Ascending aorta (tissue), 2 donors: Measurements from ENCODE around the gene RARA. TPM values are rescaled to one million over a fixed set of nuclear protein-coding genes. Genes with fewer than 3 reads are reported as not detected.
"Not testable (repeated sequence)": the region's sequence is repeated elsewhere in the genome, so short reads cannot be mapped to it uniquely, and the experiment has no call there.

Experiments used
- DNase-seq, 2 donors: peaks; one replicate each; pipeline ENCODE4 v3.0.0-alpha.2; 2019; ENCODE audit warnings: low spot score in 2 of 2
- H3K27ac ChIP-seq, 2 donors: fragments of 200-600 bp; sonication (generic); one replicate each; pipeline ENCODE4 v1.5.1; 2016 to 2017; ENCODE audit warnings: mild to moderate bottlenecking in 1 of 2
- H3K27me3 ChIP-seq: fragments of 200-600 bp; sonication (generic); one replicate; pipeline ENCODE4 v1.5.1; 2017
- H3K36me3 ChIP-seq, 2 donors: fragments of 200-600 bp; sonication (generic); one replicate each; pipeline ENCODE4 v1.5.1; 2016
- H3K4me1 ChIP-seq, 2 donors: fragments of 200-600 bp; sonication (generic); one replicate each; pipeline ENCODE4 v1.5.1; 2016 to 2017; ENCODE audit warnings: mild to moderate bottlenecking in 1 of 2
- H3K4me3 ChIP-seq, 2 donors: fragments of 200-600 bp; sonication (generic); one replicate each; pipeline ENCODE4 v1.5.1; 2016 to 2017; ENCODE audit warnings: mild to moderate bottlenecking in 1 of 2
- H3K9me3 ChIP-seq, 2 donors: fragments of 200-600 bp; sonication (generic); one replicate each; pipeline ENCODE4 v1.5.1; 2016
- intact Hi-C: fragments of 100-400 bp; cut with DNase I; formaldehyde crosslinking; loops from one replicate; pipeline ENCODE4 v1.15.1; 2023
- total RNA-seq: library from RNA; depleted of rRNA; stranded (reverse); fragments of >200 nt; gene quantifications from one replicate; pipeline ENCODE4 v1.1.0, GENCODE V29; 2016
- TF ChIP-seq, protein P1 (sequence below), 3 experiments: fragments of 200-600 bp in 2 of 3; fragments of 450-650 bp in 1 of 3; sonication (generic) in 2 of 3; IDR thresholded peaks; one replicate each; pipeline ENCODE4 v1.5.1; 2016 to 2019; ENCODE audit warnings: antibody characterized with exemption in 3 of 3, mild to moderate bottlenecking in 1 of 3, moderate library complexity in 1 of 3

The RARA gene
- total RNA-seq, 1 donor from 2014 or later, result 77.3 TPM

DNA sequence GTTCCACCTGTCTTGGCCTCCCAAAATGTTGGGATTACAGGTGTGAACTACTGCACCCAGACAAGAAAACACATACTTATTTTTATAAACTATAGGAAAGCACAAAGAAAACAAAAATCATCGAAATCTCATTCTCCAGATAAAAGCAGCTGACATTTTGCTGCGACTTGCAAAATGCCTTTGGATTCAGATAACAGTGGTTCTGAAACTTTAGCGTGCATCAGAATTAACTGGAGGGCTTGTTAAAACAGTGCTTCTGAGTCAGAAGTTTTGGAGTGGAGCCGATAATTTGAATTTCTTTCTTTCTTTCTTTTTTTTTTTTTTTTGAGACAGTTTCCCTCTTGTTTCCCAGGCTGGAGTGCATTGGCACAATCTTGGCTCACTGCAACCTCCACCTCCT, 73.3 kb downstream of the RARA start:
- Histone ChIP-seq H3K27me3 (no peaks in the 10 kb centered on the region), H3K27ac (no peak overlapping the region), H3K4me1 (no peaks in the 10 kb centered on the region), H3K36me3 (no peaks in the 10 kb centered on the region), H3K9me3 (no peaks in the 10 kb centered on the region), H3K4me3 (no peak overlapping the region)
- no peak for DNase-seq
- TF ChIP-seq, protein P1, sequence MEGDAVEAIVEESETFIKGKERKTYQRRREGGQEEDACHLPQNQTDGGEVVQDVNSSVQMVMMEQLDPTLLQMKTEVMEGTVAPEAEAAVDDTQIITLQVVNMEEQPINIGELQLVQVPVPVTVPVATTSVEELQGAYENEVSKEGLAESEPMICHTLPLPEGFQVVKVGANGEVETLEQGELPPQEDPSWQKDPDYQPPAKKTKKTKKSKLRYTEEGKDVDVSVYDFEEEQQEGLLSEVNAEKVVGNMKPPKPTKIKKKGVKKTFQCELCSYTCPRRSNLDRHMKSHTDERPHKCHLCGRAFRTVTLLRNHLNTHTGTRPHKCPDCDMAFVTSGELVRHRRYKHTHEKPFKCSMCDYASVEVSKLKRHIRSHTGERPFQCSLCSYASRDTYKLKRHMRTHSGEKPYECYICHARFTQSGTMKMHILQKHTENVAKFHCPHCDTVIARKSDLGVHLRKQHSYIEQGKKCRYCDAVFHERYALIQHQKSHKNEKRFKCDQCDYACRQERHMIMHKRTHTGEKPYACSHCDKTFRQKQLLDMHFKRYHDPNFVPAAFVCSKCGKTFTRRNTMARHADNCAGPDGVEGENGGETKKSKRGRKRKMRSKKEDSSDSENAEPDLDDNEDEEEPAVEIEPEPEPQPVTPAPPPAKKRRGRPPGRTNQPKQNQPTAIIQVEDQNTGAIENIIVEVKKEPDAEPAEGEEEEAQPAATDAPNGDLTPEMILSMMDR (IDR thresholded peaks at IDR 0.05), result no peak
- intact Hi-C loops, result no loop called here

DNA sequence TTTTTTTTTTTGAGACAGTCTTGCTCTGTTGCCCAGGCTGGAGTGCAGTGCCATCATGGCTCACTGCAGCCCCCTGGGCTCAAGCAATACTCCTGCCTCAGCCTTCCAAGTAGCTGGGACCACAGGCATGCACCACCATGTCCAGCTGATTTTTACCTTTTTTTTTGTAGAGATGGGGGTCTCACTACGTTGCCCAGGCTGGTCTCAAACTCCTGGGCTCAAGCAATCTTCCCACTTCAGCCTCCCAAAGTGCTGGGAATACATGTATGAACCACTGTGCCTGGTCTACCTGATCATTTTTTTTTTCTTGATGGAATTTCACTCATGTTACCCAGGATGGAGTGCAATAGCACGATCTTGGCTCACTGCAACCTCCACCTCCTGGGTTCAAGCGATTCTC, 77.6 kb downstream of the RARA start:
- intact Hi-C loops, H3K27me3 ChIP-seq, H3K36me3 ChIP-seq, H3K4me1 ChIP-seq, H3K27ac ChIP-seq, DNase-seq, H3K4me3 ChIP-seq, H3K9me3 ChIP-seq: not testable (repeated sequence)

DNA sequence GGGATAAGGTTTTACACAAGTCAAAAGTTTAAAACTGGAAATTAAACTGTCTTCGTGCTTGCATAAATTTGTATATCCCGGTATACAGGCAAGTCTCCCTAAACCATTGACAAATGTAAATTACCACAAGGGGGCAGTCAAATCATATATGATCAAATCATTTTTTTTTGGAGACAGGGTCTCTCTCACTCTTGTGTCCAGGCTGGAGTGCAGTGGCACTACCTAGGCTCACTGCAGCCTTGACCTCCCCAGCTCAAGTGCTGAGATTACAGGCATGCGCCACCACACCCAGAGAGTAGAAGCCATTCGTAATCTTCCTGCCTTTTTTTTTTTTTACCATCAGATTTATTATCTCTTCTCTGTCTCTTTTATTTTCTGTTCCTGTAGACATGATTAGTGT, 90.2 kb downstream of the RARA start:
- Histone ChIP-seq H3K27me3 (no peaks in the 10 kb centered on the region), H3K27ac (no peak overlapping the region), H3K4me3 (no peak overlapping the region), H3K9me3 (no peaks in the 10 kb centered on the region), H3K36me3 (no peaks in the 10 kb centered on the region), H3K4me1 (no peaks in the 10 kb centered on the region)
- TF ChIP-seq, protein P1 (IDR thresholded peaks at IDR 0.05), result peak; percentile 41 to 55 (median 43)
- intact Hi-C loops, result loop anchor here (1.0 to 5.0 kb wide), 3 partner anchors 38 to 134 kb away; no protein-coding TSS in a partner anchor
- no peak for DNase-seq

DNA sequence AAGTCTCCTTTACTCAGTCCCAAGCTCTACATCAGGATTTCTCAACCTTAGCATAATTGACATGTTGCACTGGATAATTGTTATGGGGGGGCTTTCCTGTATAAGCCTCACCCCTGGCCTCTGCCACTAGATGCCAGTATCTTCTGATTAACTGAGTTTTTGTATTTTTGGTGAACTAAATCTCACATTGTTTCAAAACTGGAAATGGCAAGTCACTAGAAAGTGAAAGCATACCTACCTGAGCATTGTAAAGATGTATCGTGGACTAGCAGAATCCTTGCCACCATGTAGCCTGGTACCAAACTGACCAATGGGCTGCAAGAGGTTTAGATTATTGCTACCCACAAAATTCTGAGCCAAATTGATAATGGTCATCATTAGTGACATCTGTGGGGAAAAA, 93.7 kb downstream of the RARA start:
- no peak overlapping the region for H3K4me3 ChIP-seq
- intact Hi-C loops, result no loop called here
- TF ChIP-seq, protein P1 (IDR thresholded peaks at IDR 0.05), result no peak
- no peaks in the 10 kb centered on the region for H3K36me3 ChIP-seq
- no peak overlapping the region for H3K27ac ChIP-seq
- no peak for DNase-seq
- H3K4me1 ChIP-seq, result no peaks in the 10 kb centered on the region
- no peaks in the 10 kb centered on the region for H3K27me3 ChIP-seq
- no peaks in the 10 kb centered on the region for H3K9me3 ChIP-seq

DNA sequence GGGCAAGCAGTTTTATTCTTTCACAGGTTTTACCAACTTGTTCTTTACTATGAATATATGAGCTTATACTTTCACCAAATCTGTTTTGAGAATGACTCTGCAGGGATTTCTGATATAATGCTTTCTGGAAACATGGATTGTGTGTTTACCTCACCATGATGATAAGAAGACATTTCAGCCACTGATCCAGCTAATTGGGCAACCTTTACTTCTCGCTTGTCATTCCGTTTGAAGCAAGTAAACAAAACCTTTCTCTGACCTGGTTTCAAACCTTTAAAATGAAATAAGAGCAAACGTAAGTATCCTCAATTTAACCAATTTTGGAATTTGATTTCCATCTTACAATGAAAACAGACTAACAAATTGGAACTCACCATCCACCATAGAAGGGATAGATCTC, 95.0 kb downstream of the RARA start:
- H3K4me1 ChIP-seq, result no peaks in the 10 kb centered on the region
- no peak for DNase-seq
- TF ChIP-seq, protein P1 (IDR thresholded peaks at IDR 0.05), result no peak
- H3K27me3 ChIP-seq, result no peaks in the 10 kb centered on the region
- no peaks in the 10 kb centered on the region for H3K36me3 ChIP-seq
- H3K27ac ChIP-seq, result no peak overlapping the region
- no peaks in the 10 kb centered on the region for H3K9me3 ChIP-seq
- intact Hi-C loops, result no loop called here
- H3K4me3 ChIP-seq, result no peak overlapping the region

Other genes with a start within 250 kb of the RARA start
- gene THRA, start 246.2 kb upstream of the RARA start, total RNA-seq, result 35.4 TPM
- 0.43 TPM for gene NR1D1, start 208.6 kb upstream of the RARA start, total RNA-seq
- 82.5 TPM for gene MSL1, start 187.2 kb upstream of the RARA start, total RNA-seq
- 48.9 TPM for gene CASC3, start 168.6 kb upstream of the RARA start, total RNA-seq
- 8.7 TPM for gene RAPGEFL1, start 131.7 kb upstream of the RARA start, total RNA-seq
- gene WIPF2, start 89.9 kb upstream of the RARA start, total RNA-seq, result 11.2 TPM
- 1.2 TPM for gene CDC6, start 21.3 kb upstream of the RARA start, total RNA-seq
- not detected for gene GJD3, start 55.6 kb downstream of the RARA start, total RNA-seq
- gene TOP2A, start 108.7 kb downstream of the RARA start, total RNA-seq, result 0.11 TPM
- gene IGFBP4, start 134.3 kb downstream of the RARA start, total RNA-seq, result 1,295 TPM
- not detected for gene TNS4, start 192.4 kb downstream of the RARA start, total RNA-seq